Common myeloid progenitor, CD34-positive (primary cell): Measurements from ENCODE around the gene SLC2A11.
A peak's percentile ranks its signal among the peaks of the same experiment; 100 is the strongest.

ENCODE experiments used
- CTCF ChIA-PET: fragments of 350-600 bp; sonication (Branson Sonifier 250); formaldehyde crosslinking; loops from one replicate; lab custom pipeline; 2021; ENCODE audit warnings: antibody characterized with exemption; lab: Charles Lee
- POLR2A ChIA-PET: fragments of 350-600 bp; sonication (Branson Sonifier 250); formaldehyde crosslinking; loops from one replicate; lab custom pipeline; 2021; ENCODE audit warnings: antibody characterized with exemption; lab: Charles Lee
- DNase-seq, 3 donors: peaks; one replicate each; pipeline versions ENCODE4 v3.0.0 to v3.0.0-alpha.2; 2013
- H3K27ac ChIP-seq, 2 experiments: 1 replicate in 1 of 2; 2 replicates in 1 of 2; pipeline ENCODE4 v1.7.0; 2013; ENCODE audit warnings: inconsistent platforms in 2 of 2, low read length in 2 of 2, mild to moderate bottlenecking in 2 of 2, low read depth in 1 of 2, moderate library complexity in 1 of 2; ENCODE audit not compliant: severe bottlenecking in 2 of 2, insufficient read depth in 1 of 2, poor library complexity in 1 of 2
- H3K27me3 ChIP-seq, 5 experiments: replicated peaks in 2 of 5; 1 replicate in 3 of 5; 2 replicates in 2 of 5; pipeline versions ENCODE4 v1.6.1 to v1.7.0; 2013; ENCODE audit warnings: low read length in 4 of 5, mild to moderate bottlenecking in 2 of 5, moderate library complexity in 2 of 5, inconsistent platforms in 1 of 5; ENCODE audit not compliant: insufficient read depth in 5 of 5, control insufficient read depth in 4 of 5
- H3K36me3 ChIP-seq, 4 experiments: 1 replicate in 2 of 4; 2 replicates in 2 of 4; pipeline versions ENCODE4 v1.6.1 to v1.7.0; 2013; ENCODE audit warnings: low read length in 3 of 4, control low read depth in 1 of 4, mild to moderate bottlenecking in 1 of 4; ENCODE audit not compliant: control insufficient read depth in 4 of 4, insufficient read depth in 4 of 4
- H3K4me1 ChIP-seq, 4 experiments: 1 replicate in 3 of 4; 2 replicates in 1 of 4; pipeline versions ENCODE4 v1.6.1 to v1.7.1; 2013; ENCODE audit warnings: low read length in 3 of 4, mild to moderate bottlenecking in 3 of 4, control low read depth in 1 of 4, inconsistent platforms in 1 of 4, moderate library complexity in 1 of 4; ENCODE audit not compliant: control insufficient read depth in 4 of 4, insufficient read depth in 4 of 4; ENCODE audit errors: control extremely low read depth in 1 of 4
- H3K4me3 ChIP-seq, 7 experiments: 1 replicate in 4 of 7; 2 replicates in 3 of 7; pipeline versions ENCODE4 v1.5.1 to v1.7.0; 2013; ENCODE audit warnings: mild to moderate bottlenecking in 7 of 7, low read length in 6 of 7, moderate library complexity in 6 of 7, inconsistent platforms in 2 of 7, low read depth in 2 of 7, control low read depth in 1 of 7; ENCODE audit not compliant: insufficient read depth in 4 of 7, control insufficient read depth in 1 of 7; ENCODE audit errors: extremely low read depth in 1 of 7
- H3K9me3 ChIP-seq, 5 experiments: 1 replicate in 4 of 5; 2 replicates in 1 of 5; pipeline versions ENCODE4 v1.6.1 to v1.7.1; 2013; ENCODE audit warnings: low read length in 4 of 5, mild to moderate bottlenecking in 2 of 5, inconsistent platforms in 1 of 5, low read depth in 1 of 5, moderate library complexity in 1 of 5; ENCODE audit not compliant: control insufficient read depth in 4 of 5, insufficient read depth in 2 of 5; ENCODE audit errors: control extremely low read depth in 1 of 5
- WGBS: methylation state at CpG from one replicate; pipeline ENCODE4 v1.1.5; 2013; ENCODE audit not compliant: insufficient coverage; 5-methylcytosine and 5-hydroxymethylcytosine counted together

Gene SLC2A11

DNA sequence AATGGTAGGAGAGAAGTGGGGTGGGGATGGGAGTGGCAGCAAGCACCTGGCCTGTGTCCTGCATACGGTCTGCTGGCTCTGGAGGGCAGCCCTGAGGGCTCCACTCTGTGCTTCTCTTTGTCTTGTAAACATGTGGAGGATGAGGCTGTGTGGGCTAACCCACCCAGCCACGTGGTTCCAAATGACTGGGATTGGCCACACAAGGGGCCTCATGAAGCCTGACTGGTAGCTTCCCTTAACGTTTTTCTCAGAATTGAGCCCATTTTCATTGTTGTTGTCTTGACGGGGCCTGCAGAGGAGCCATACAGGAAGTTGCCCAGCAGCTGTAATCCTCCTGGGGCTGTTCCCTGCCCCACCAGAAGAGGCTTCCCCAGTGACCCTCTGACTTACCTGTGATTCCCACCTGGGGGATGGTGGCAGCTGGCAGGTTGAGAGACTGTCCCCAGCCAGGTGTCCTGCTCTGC, 36.9 kb upstream of the SLC2A11 start:
- H3K27ac ChIP-seq = peak overlapping the region in 1 of 2 experiments; percentile 25
- no peaks in the 10 kb centered on the region for H3K27me3 ChIP-seq
- H3K36me3 ChIP-seq = peaks cover 10 to 96% (median 66%) of the 10 kb centered on the region in 4 experiments
- no peaks in the 10 kb centered on the region for H3K9me3 ChIP-seq
- no peak for DNase-seq
- CTCF ChIA-PET = interaction anchor here (0.9 to 1.1 kb wide), 2 partner anchors 19 to 31 kb away, joined by 3 read pairs; no protein-coding TSS in a partner anchor
- H3K4me3 ChIP-seq = no peak overlapping the region
- 69% methylated on average over 4 of the region's 4 CpGs for WGBS
- peaks cover 0 to 10% (median 0%) of the 10 kb centered on the region in 4 experiments for H3K4me1 ChIP-seq
- POLR2A ChIA-PET = interaction anchor here (0.6 kb wide), 1 partner anchor 14 kb away, joined by 4 read pairs; no protein-coding TSS in a partner anchor

DNA sequence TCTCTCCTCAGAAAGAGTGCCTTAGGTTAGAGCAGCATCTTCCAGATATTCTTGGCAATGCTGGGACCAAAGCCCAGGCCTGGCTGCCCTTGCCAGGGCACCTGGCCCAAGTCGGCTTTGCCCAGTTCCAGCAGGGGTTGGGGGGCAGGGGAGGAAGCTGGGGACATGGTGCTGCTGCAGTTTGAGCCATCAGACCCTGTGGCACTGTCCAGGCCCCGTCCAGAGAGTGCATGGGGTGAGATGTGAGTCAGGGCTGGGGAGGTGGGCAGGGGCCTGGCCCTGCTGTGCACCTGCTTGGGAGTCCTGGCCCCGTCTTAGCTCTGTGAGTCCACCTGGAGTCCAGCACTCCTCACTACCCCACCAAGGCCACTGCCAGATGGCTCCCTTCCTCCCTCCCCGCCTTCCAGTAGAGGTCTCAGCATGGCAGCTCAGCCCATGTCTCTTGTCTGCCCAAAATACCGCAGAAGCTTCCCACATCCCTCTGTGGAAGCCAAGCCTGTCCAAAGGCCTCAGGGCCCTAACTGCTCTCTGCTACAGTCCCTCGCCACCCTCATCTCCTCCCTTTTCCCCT, 35.5 kb upstream of the SLC2A11 start:
- peaks cover 0 to 10% (median 0%) of the 10 kb centered on the region in 4 experiments for H3K4me1 ChIP-seq
- POLR2A ChIA-PET = no interaction called here
- CTCF ChIA-PET = interaction anchor here (1.1 to 1.4 kb wide), 2 partner anchors 10 to 20 kb away, joined by 3 read pairs; no protein-coding TSS in a partner anchor
- no peak overlapping the region for H3K4me3 ChIP-seq
- H3K27ac ChIP-seq = no peak overlapping the region
- peaks cover 8 to 95% (median 64%) of the 10 kb centered on the region in 4 experiments for H3K36me3 ChIP-seq
- no peaks in the 10 kb centered on the region for H3K27me3 ChIP-seq
- no peaks in the 10 kb centered on the region for H3K9me3 ChIP-seq
- no peak for DNase-seq
- 97% methylated on average over 4 of the region's 6 CpGs for WGBS

DNA sequence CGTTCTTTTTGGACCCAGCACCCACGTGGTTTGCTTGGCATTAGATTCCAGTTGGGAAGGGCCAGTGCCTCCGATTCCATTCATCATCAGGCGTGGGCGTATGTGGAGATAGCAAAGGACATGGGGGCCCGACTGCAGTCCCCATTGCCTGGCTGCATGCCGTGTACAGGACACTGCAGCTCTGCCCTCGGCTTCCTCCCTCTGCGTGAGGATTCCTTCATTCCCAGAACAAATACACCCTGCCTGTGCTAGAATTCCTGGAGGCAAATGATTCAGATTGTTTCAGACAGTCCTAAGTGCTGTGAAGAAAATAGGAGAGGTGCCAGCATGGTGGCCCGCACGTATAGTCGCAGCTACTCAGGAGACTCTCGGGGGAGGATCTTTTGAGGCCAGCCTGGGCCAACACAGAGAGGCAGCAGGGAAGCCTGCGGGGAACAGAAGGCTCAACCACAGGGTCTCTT, 34.3 kb upstream of the SLC2A11 start:
- Histone ChIP-seq H3K4me3 (no peak overlapping the region), H3K27ac (no peak overlapping the region), H3K36me3 (peaks cover 13 to 93% (median 66%) of the 10 kb centered on the region in 4 experiments), H3K4me1 (peaks cover 0 to 10% (median 0%) of the 10 kb centered on the region in 4 experiments), H3K9me3 (no peaks in the 10 kb centered on the region), H3K27me3 (no peaks in the 10 kb centered on the region)
- 100% methylated on average over 13 of the region's 14 CpGs for WGBS
- DNase-seq = no peak
- CTCF ChIA-PET = interaction anchor here (1.4 to 2.3 kb wide), 3 partner anchors 9 to 27 kb away, joined by 3 to 13 read pairs (median 6); no protein-coding TSS in a partner anchor
- POLR2A ChIA-PET = no interaction called here

DNA sequence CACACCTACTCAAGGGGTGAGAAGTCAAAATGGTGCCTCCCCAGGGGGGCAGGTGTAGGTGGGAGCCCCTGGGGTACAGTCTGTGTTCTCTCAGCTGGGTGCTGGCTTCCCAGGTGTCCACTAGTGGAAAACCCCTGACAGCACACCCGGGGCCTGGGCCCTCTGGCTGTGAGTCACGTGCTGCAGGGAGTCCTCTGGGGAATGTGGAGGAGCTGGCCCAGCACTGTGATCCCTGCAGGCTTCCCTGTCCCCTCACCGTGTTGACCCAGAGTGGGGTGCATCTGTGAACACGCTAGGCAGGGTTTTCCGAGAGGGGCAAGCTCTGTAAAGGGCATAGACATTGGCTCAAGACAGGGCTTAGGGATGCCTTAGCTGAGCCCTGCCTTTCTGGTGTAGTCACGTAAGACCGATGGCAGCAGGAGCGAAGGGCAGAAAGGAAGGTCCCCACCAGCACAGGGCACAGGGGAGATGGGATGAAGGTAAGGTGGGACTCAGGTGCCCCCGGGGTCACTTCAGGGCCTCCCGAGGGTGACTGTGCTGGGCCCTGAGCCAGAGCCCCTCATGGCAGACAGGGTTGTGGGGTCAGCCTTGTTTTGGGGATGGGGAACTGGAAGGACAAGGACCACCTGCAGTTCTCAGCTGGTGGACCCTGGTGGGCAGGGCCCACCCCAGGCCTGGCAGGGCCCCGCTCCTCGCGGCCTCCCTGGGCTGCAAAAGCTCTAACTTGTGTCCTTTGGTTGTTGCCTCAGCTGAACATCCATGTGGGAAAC, 33.0 kb upstream of the SLC2A11 start:
- peaks cover 0 to 10% (median 0%) of the 10 kb centered on the region in 4 experiments for H3K4me1 ChIP-seq
- DNase-seq = no peak
- ChIA-PET CTCF (interaction anchor here (0.7 to 3.7 kb wide), 6 partner anchors 11 to 54 kb away, joined by 3 to 14 read pairs (median 4); no protein-coding TSS in a partner anchor), POLR2A (interaction anchor here (0.6 to 0.8 kb wide), 2 partner anchors 12 to 55 kb away, joined by 3 to 4 read pairs; no protein-coding TSS in a partner anchor)
- no peaks in the 10 kb centered on the region for H3K9me3 ChIP-seq
- H3K27me3 ChIP-seq = no peaks in the 10 kb centered on the region
- H3K4me3 ChIP-seq = no peak overlapping the region
- WGBS = 97% methylated on average over 13 of the region's 13 CpGs
- no peak overlapping the region for H3K27ac ChIP-seq
- H3K36me3 ChIP-seq = peaks cover 16 to 93% (median 69%) of the 10 kb centered on the region in 4 experiments

DNA sequence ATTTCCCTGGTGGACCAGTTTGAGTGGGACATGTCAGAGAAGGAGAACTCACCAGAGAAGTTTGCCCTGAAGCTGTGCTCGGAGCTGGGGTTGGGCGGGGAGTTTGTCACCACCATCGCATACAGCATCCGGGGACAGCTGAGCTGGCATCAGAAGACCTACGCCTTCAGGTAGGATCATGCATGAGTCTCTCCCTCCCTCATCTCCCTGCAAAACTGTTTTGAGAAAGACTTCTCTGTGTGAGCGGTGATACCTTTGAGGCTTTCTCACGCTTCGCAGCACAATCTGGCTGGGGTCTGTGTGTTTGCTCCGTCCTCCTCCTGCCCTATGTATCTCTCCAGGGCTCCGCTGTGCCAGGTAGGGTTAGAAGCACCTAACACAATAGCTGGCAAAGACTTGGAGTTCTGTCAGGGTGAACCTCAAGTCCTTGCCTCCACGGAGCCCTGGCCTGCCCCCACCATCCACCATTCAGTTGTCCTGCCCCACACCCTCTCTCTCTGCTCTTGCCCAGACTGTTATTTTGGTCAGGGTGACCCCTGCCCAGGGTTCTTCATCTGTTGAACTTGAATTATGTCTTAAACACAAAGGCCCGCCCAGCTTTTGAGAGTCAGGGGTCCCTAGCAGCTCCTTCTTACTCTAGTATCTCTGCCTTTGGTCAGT, 32.3 kb upstream of the SLC2A11 start:
- CTCF ChIA-PET = interaction anchor here (0.7 to 3.7 kb wide), 6 partner anchors 11 to 57 kb away, joined by 3 to 14 read pairs (median 4); no protein-coding TSS in a partner anchor
- POLR2A ChIA-PET = no interaction called here
- DNase-seq = no peak
- peaks cover 0 to 9% (median 0%) of the 10 kb centered on the region in 4 experiments for H3K4me1 ChIP-seq
- 97% methylated on average over 12 of the region's 12 CpGs for WGBS
- no peak overlapping the region for H3K4me3 ChIP-seq
- H3K36me3 ChIP-seq = peaks cover 18 to 93% (median 68%) of the 10 kb centered on the region in 4 experiments
- H3K27me3 ChIP-seq = no peaks in the 10 kb centered on the region
- H3K9me3 ChIP-seq = no peaks in the 10 kb centered on the region
- H3K27ac ChIP-seq = no peak overlapping the region

DNA sequence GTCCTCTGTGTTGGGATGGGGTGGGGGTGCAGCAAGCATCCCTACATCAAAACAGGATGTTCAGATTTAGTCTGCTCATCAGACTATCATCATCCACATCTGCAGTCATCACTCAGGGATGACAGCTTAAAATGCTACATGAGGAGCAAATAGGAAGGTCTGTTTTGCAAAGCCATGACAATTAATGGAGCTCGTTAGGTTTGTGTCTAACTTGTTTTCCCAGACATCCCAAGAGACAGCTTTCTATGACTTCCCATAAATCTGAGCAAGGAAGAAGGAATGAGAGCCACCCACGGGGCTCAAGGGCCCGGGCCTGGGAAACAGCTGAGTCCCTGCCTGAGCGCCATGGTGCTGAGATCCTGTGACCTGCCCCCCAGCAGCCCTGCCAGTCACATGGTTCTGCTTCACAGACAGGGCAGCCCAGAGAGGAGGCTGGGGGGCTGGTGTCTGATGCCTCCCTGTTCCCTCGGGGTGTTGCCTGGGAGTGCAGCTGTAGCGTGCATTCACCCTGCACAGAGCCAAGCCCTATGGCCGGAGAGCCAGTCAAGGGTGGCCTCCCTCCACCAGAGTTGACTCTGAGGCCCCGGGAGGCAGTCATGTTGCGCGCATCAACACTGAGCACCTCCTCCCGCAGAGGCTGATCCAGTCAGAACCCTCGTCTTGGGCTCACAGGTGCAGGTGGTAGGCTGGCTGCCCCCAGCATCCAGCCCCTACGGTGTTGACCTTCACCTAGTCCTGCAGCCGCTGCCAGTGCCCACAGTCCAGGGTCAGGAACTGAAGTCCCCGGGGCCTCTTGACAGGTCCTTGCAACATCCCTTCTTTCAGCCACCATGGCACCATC, 30.9 kb upstream of the SLC2A11 start:
- Histone ChIP-seq H3K4me3 (no peak overlapping the region), H3K36me3 (peaks cover 18 to 92% (median 66%) of the 10 kb centered on the region in 4 experiments), H3K27me3 (no peaks in the 10 kb centered on the region), H3K27ac (no peak overlapping the region), H3K9me3 (no peaks in the 10 kb centered on the region), H3K4me1 (no peaks in the 10 kb centered on the region)
- POLR2A ChIA-PET = no interaction called here
- DNase-seq = no peak
- 96% methylated on average over 15 of the region's 15 CpGs for WGBS
- CTCF ChIA-PET = interaction anchor here (0.6 to 3.7 kb wide), 5 partner anchors 9 to 58 kb away, joined by 3 to 14 read pairs (median 4); no protein-coding TSS in a partner anchor
